SK-N-MC (cell line): Measurements from ENCODE around the gene IL12RB2.

ENCODE experiments used
- DNase-seq: peaks from one replicate; pipeline ENCODE4 v3.0.0-alpha.2; 2011; ENCODE audit warnings: low read depth, low spot score
- H3K27ac ChIP-seq: fragments of 200-600 bp; sonication (generic); 2 replicates; pipeline ENCODE4 v1.5.1; 2016; ENCODE audit warnings: mixed run types
- H3K36me3 ChIP-seq: fragments of 200-600 bp; sonication (generic); 2 replicates; pipeline ENCODE4 v1.6.1; 2017; ENCODE audit warnings: antibody characterized with exemption, low read length, mixed read lengths; ENCODE audit not compliant: insufficient read depth
- H3K4me3 ChIP-seq: fragments of 200-600 bp; sonication (generic); 2 replicates; pipeline ENCODE4 v1.5.1; 2016
- H3K9ac ChIP-seq: fragments of 200-600 bp; sonication (generic); 2 replicates; pipeline ENCODE4 v1.8.0; 2017; ENCODE audit warnings: mixed run types, mixed read lengths; ENCODE audit not compliant: insufficient read length
- H3K9me3 ChIP-seq: fragments of 200-600 bp; sonication (generic); 2 replicates; pipeline ENCODE4 v1.6.1; 2017; ENCODE audit warnings: low read depth, mild to moderate bottlenecking, antibody characterized with exemption, low read length, moderate library complexity, mixed read lengths
- EZH2 ChIP-seq: fragments of 200-600 bp; sonication (generic); IDR thresholded peaks from one replicate; pipeline ENCODE4 v1.6.1; 2017; ENCODE audit warnings: antibody characterized with exemption
- FOXP2 ChIP-seq: optimal IDR thresholded peaks from 2 replicates; pipeline ENCODE3; 2011; ENCODE audit warnings: mild to moderate bottlenecking, moderate library complexity; ENCODE audit not compliant: insufficient read depth; ENCODE audit errors: extremely low read length, control extremely low read depth
- POLR2AphosphoS5 ChIP-seq: IDR thresholded peaks from 2 replicates; pipeline ENCODE4 v1.6.1; 2012; ENCODE audit warnings: mild to moderate bottlenecking, low read depth, low read length, borderline replicate concordance

The IL12RB2 gene, protein sequence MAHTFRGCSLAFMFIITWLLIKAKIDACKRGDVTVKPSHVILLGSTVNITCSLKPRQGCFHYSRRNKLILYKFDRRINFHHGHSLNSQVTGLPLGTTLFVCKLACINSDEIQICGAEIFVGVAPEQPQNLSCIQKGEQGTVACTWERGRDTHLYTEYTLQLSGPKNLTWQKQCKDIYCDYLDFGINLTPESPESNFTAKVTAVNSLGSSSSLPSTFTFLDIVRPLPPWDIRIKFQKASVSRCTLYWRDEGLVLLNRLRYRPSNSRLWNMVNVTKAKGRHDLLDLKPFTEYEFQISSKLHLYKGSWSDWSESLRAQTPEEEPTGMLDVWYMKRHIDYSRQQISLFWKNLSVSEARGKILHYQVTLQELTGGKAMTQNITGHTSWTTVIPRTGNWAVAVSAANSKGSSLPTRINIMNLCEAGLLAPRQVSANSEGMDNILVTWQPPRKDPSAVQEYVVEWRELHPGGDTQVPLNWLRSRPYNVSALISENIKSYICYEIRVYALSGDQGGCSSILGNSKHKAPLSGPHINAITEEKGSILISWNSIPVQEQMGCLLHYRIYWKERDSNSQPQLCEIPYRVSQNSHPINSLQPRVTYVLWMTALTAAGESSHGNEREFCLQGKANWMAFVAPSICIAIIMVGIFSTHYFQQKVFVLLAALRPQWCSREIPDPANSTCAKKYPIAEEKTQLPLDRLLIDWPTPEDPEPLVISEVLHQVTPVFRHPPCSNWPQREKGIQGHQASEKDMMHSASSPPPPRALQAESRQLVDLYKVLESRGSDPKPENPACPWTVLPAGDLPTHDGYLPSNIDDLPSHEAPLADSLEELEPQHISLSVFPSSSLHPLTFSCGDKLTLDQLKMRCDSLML

DNA sequence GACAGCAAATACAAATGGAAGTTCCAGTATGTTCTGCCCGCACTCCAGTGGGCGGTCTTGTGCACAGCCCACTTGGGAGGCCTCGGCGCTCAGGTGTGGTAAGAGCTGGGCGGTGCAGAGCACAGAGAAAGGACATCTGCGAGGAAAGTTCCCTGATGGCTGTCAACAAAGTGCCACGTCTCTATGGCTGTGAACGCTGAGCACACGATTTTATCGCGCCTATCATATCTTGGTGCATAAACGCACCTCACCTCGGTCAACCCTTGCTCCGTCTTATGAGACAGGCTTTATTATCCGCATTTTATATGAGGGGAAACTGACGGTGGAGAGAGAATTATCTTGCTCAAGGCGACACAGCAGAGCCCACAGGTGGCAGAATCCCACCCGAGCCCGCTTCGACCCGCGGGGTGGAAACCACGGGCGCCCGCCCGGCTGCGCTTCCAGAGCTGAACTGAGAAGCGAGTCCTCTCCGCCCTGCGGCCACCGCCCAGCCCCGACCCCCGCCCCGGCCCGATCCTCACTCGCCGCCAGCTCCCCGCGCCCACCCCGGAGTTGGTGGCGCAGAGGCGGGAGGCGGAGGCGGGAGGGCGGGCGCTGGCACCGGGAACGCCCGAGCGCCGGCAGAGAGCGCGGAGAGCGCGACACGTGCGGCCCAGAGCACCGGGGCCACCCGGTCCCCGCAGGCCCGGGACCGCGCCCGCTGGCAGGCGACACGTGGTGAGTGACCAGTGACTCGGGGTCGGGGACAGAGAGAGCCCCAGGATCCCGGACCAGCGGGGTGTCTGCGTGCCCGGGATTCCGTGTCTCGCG, at the start of gene IL12RB2:
IL12RB2 (plus strand) TSS at position 623 of the 810 bp plus-strand sequence. CDS start 12,496 bp downstream, outside the sequence.
- H3K36me3 ChIP-seq: no peaks in the 10 kb centered on the region
- no peak for DNase-seq
- H3K27ac ChIP-seq: no peak within 1 kb of the TSS
- H3K4me3 ChIP-seq: no peak within 1 kb of the TSS
- no peak within 1 kb of the TSS for H3K9ac ChIP-seq
- TF ChIP-seq EZH2 (no peak), FOXP2 (no peak), POLR2AphosphoS5 (no peak)
- H3K9me3 ChIP-seq: no peaks in the 10 kb centered on the region

DNA sequence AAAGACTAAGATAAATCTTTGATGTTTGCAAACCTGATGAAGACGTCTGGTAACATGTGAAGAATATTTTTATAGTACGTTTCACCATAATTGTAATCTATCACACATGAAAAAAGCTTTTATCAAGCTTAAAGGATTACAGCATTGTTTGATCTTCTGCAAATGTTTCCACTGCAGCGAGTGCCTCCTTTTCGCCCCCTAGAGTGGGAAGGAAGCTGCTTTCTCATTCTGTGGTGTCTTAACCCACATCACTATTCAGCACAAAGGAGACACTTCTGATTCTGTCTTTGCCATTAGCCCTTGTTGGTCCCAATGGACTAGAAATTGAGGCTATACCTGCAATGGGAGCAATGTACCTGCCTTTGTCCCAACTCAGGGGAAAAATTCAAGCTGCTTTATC, 46.0 kb upstream of the IL12RB2 start:
- H3K27ac ChIP-seq: no peak overlapping the region
- no peaks in the 10 kb centered on the region for H3K9me3 ChIP-seq
- no peak for DNase-seq
- TF ChIP-seq POLR2AphosphoS5 (no peak), FOXP2 (no peak), EZH2 (no peak)
- H3K9ac ChIP-seq: no peak overlapping the region
- no peaks in the 10 kb centered on the region for H3K36me3 ChIP-seq
- no peak overlapping the region for H3K4me3 ChIP-seq

DNA sequence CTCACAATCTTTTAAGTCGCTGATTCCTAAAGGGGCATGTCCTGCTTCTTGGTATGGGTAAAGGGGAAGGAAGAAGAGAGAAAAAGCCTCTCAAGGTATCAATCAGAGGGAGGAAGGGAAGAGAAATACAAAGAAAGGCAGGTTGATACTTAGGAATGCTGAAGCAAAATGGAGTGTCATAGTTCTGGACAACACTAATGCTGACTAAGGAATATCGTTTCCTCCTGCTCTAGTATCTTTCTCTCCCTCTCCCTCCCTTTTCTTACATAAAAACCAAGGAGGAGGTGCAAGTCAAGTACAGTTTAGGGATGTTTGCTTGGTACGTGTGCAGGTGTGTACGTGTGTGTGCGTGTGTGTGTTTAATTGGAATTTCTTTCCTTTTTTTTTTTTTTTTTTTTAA, 44.9 kb upstream of the IL12RB2 start:
- Histone ChIP-seq H3K36me3 (no peaks in the 10 kb centered on the region), H3K9me3 (no peaks in the 10 kb centered on the region), H3K27ac (no peak overlapping the region), H3K4me3 (no peak overlapping the region), H3K9ac (no peak overlapping the region)
- TF ChIP-seq EZH2: no peak
- no peak for TF ChIP-seq FOXP2
- no peak for DNase-seq

DNA sequence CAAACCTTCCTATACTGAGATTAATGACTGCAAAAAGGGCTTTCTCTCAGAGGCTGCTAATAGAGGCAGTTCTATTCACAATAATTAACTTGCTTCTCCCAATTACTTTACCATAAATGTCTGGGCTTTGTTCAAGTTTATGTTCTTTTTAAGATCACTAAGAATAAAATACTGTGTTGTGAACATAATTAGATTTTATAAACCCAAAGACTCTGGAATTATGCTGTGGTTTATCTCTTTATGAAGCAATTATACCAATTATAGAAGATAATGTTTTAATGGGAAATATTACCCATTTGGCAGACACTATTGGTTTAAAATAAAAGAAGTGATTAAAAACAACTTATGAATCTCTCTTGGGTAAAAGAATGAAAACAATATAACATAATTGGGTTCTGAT, 43.5 kb upstream of the IL12RB2 start:
- Histone ChIP-seq H3K4me3 (no peak overlapping the region), H3K27ac (no peak overlapping the region), H3K9ac (no peak overlapping the region), H3K9me3 (no peaks in the 10 kb centered on the region), H3K36me3 (no peaks in the 10 kb centered on the region)
- TF ChIP-seq POLR2AphosphoS5 (no peak), FOXP2 (no peak), EZH2 (no peak)
- DNase-seq: no peak

DNA sequence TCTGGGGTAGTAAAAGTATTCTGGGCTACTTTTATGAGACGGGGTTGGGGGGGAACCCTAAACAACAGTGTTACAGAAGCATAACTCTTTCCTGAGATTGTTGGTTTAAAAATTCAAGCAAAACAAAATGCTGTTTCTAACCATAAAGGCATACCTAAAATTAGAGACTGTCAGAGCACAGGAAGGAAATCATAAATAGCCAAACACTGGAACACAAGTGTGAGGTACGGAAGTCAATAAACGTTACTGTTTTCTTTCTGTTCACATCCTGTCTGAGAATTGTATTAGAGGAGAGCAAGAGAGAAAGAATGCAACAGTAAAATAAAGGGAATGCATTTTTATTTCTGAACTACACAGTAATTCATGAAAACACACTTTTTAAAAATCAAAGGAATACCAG, 42.8 kb upstream of the IL12RB2 start:
- H3K9me3 ChIP-seq: no peaks in the 10 kb centered on the region
- H3K4me3 ChIP-seq: peak overlapping the region; percentile 6; the same call in 1 of the 2 replicates
- no peak for DNase-seq
- H3K9ac ChIP-seq: no peak overlapping the region
- no peaks in the 10 kb centered on the region for H3K36me3 ChIP-seq
- no peak overlapping the region for H3K27ac ChIP-seq
- TF ChIP-seq EZH2 (no peak), FOXP2 (no peak), POLR2AphosphoS5 (no peak)

DNA sequence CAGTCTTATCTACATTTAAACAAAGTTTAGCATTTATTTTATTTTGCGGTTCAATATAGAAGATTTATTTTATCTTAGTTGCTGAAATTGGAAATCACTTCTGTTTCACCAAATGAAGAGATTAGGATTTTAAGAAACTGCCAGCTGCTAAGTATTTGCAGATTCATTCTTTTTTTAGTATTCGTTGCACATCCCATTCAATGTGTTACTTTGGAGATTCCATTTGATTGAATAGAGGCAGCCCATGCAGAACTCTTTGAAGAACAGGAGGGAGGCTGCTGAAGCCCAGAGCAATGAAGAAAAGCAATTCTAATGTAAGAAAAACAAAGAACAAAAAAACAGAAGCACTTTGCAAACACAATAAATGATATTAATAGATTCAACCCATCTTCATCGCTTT, 38.6 kb upstream of the IL12RB2 start:
- no peak overlapping the region for H3K27ac ChIP-seq
- no peaks in the 10 kb centered on the region for H3K9me3 ChIP-seq
- H3K36me3 ChIP-seq: no peaks in the 10 kb centered on the region
- no peak for TF ChIP-seq POLR2AphosphoS5
- H3K9ac ChIP-seq: no peak overlapping the region
- no peak for DNase-seq
- no peak overlapping the region for H3K4me3 ChIP-seq

DNA sequence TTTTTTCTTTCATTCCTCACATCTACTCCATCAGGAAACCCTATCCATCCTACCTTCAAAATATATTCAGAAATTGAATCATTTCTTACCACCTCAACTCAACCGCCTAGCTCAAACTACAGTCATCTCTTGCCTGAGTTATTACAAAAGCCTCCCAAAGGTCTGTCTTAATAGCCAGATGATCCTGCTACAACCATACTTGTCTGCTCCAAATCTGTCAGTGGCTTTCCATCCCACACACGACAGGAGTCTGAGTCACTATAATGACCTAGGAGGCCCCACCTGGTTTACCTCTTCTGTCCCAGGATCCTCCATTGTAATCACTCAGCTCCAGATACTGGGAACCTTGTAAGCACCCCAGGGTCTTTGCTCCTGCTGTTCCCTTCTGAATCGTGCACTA, 37.1 kb upstream of the IL12RB2 start:
- no peaks in the 10 kb centered on the region for H3K36me3 ChIP-seq
- no peak overlapping the region for H3K9ac ChIP-seq
- no peak for DNase-seq
- no peak overlapping the region for H3K4me3 ChIP-seq
- no peak for TF ChIP-seq EZH2
- TF ChIP-seq POLR2AphosphoS5: no peak
- TF ChIP-seq FOXP2: no peak
- H3K9me3 ChIP-seq: no peaks in the 10 kb centered on the region
- H3K27ac ChIP-seq: no peak overlapping the region

DNA sequence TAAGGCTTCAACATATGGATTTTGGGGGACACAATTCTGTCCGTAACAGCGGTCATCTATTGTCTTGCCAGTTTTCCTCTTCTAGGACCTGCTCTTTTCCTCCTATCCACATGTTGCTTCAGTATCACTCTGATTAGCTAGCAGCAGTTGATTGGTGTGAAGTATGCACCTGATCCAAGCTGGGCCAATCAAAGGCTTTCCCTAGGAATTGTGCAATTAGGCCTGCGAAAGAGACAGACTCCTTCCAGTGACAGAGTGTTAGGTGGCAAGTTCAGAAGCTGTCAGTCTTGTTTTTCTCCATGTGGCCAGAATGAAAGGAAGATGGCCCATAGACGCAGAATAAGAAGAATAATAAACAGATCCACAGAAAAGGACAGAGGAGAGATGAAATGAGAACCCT, 34.1 kb upstream of the IL12RB2 start:
- no peak for TF ChIP-seq EZH2
- no peak for TF ChIP-seq POLR2AphosphoS5
- Histone ChIP-seq H3K9me3 (no peaks in the 10 kb centered on the region), H3K9ac (no peak overlapping the region), H3K36me3 (no peaks in the 10 kb centered on the region), H3K27ac (no peak overlapping the region), H3K4me3 (no peak overlapping the region)
- no peak for DNase-seq
